Kidney (tissue), 14 donors: ENCODE results near the gene PLCL2. TPM values are rescaled to one million over a fixed set of nuclear protein-coding genes. Genes with fewer than 3 reads are reported as not detected.

Experiments
- DNase-seq, 5 donors: peaks; one replicate each; pipeline ENCODE4 v3.0.0-alpha.2; 2013 to 2020
- FAIRE-seq: peaks from 2 replicates; lab custom pipeline; 2012; peaks lifted over from hg19 to GRCh38; lab: Jason Lieb, UNC
- H3K27ac ChIP-seq, 2 donors: one replicate each; pipeline ENCODE4 v1.7.0; 2013; ENCODE audit warnings: low read depth in 2 of 2, low read length in 2 of 2, inconsistent platforms in 1 of 2
- H3K27me3 ChIP-seq: one replicate; pipeline ENCODE4 v1.7.1; 2013; ENCODE audit warnings: low read length, inconsistent platforms; ENCODE audit not compliant: control insufficient read depth, insufficient read depth
- H3K36me3 ChIP-seq, 3 donors: one replicate each; pipeline versions ENCODE4 v1.7.0 to v1.7.1; 2013; ENCODE audit warnings: low read length in 3 of 3, control low read depth in 1 of 3, inconsistent platforms in 1 of 3; ENCODE audit not compliant: insufficient read depth in 3 of 3, control insufficient read depth in 2 of 3
- H3K4me1 ChIP-seq, 3 donors: one replicate each; pipeline versions ENCODE4 v1.7.0 to v1.7.1; 2013; ENCODE audit warnings: low read length in 3 of 3, inconsistent platforms in 1 of 3, low read depth in 1 of 3; ENCODE audit not compliant: control insufficient read depth in 2 of 3, insufficient read depth in 2 of 3
- H3K4me3 ChIP-seq, 3 donors: one replicate each; pipeline versions ENCODE4 v1.7.0 to v1.8.1; 2013; ENCODE audit warnings: low read length in 3 of 3, control low read depth in 1 of 3, inconsistent platforms in 1 of 3
- H3K9ac ChIP-seq, 3 donors: one replicate each; pipeline versions ENCODE4 v1.7.0 to v1.7.1; 2013; ENCODE audit warnings: low read length in 3 of 3, control low read depth in 1 of 3, inconsistent platforms in 1 of 3
- H3K9me3 ChIP-seq, 3 donors: one replicate each; pipeline versions ENCODE4 v1.7.0 to v1.7.1; 2013; ENCODE audit warnings: low read length in 3 of 3, control low read depth in 1 of 3, inconsistent platforms in 1 of 3; ENCODE audit not compliant: control insufficient read depth in 2 of 3, insufficient read depth in 1 of 3
- CTCF ChIP-seq: IDR thresholded peaks from 3 replicates; pipeline ENCODE4 v1.5.1; 2012; ENCODE audit warnings: mild to moderate bottlenecking, moderate library complexity, borderline replicate concordance; ENCODE audit not compliant: insufficient read depth; ENCODE audit errors: extremely low read depth
- intact Hi-C: fragments of 100-400 bp; cut with DNase I; formaldehyde crosslinking; loops from one replicate; pipeline ENCODE4 v1.11.1; 2022
- polyA plus RNA-seq: library from polyadenylated mRNA; stranded (reverse); fragments of 350-450 nt; fragmentation: Illumina TruSeq; extraction: RNeasy Lipid Tissue Mini Kit (QIAGEN cat#74804); gene quantifications from one replicate; pipeline ENCODE4 v1.2.3, GENCODE V29; 2014; ENCODE audit warnings: low read depth, low replicate concordance; ENCODE audit not compliant: insufficient read depth
- total RNA-seq: library from RNA; stranded (reverse); fragmentation: NEBNext Ultra II Directional; extraction: Animal tissue kit (Norgen Biotek cat#: 25700); gene quantifications from one replicate; pipeline ENCODE4 v1.2.1, GENCODE V29; 2021
- donor health status: control.
- donor health status: control.
- donor health status: control.
- donor health status: control.
- donor health status: control.
- donor health status: DM: yes; HTN: yes; CAD: no.
- donor health status: Normal renal cell carcinoma (clear cell type).

PLCL2 gene
- total and polyA plus RNA-seq, 2 donors from 2014 or later: 10.5 to 19.1 TPM

- H3K9me3 ChIP-seq: no peaks in the 10 kb centered on the region
- FAIRE-seq: no peak
- no peak for DNase-seq
- H3K9ac ChIP-seq: no peak overlapping the region
- H3K4me3 ChIP-seq: no peak overlapping the region
- no peak for TF ChIP-seq CTCF
- intact Hi-C loops: no loop called here
- H3K27me3 ChIP-seq: no peaks in the 10 kb centered on the region
- H3K4me1 ChIP-seq: no peaks in the 10 kb centered on the region
- H3K36me3 ChIP-seq: peaks cover 0 to 3% (median 0%) of the 10 kb centered on the region in 3 donors
- no peak overlapping the region for H3K27ac ChIP-seq
Observed at GRCh38 chr3:17021614-17022013, 136.9 kb downstream of the PLCL2 start.

- Histone ChIP-seq H3K27ac (no peak overlapping the region), H3K4me3 (no peak overlapping the region), H3K27me3 (no peaks in the 10 kb centered on the region), H3K36me3 (peaks cover 0 to 3% (median 0%) of the 10 kb centered on the region in 3 donors), H3K9me3 (no peaks in the 10 kb centered on the region), H3K9ac (no peak overlapping the region), H3K4me1 (no peaks in the 10 kb centered on the region)
- FAIRE-seq: no peak
- no peak for DNase-seq
- intact Hi-C loops: no loop called here
- no peak for TF ChIP-seq CTCF
Observed at GRCh38 chr3:17023006-17023664, 138.4 kb downstream of the PLCL2 start.

GRCh38 chr3:17025594-17026139 is 140.9 kb downstream of the PLCL2 start:
- Histone ChIP-seq H3K27ac (no peak overlapping the region), H3K9ac (no peak overlapping the region), H3K27me3 (no peaks in the 10 kb centered on the region), H3K4me1 (no peaks in the 10 kb centered on the region), H3K36me3 (peaks cover 0 to 3% (median 0%) of the 10 kb centered on the region in 3 donors), H3K9me3 (no peaks in the 10 kb centered on the region), H3K4me3 (no peak overlapping the region)
- FAIRE-seq (no peak), DNase-seq (no peak)
- no peak for TF ChIP-seq CTCF
- intact Hi-C loops: no loop called here

GRCh38 chr3:17027318-17027717 is 142.6 kb downstream of the PLCL2 start:
- Histone ChIP-seq H3K4me1 (peaks cover 0 to 2% (median 0%) of the 10 kb centered on the region in 3 donors), H3K9me3 (no peaks in the 10 kb centered on the region), H3K27me3 (no peaks in the 10 kb centered on the region), H3K36me3 (no peaks in the 10 kb centered on the region), H3K9ac (no peak overlapping the region), H3K27ac (no peak overlapping the region), H3K4me3 (peak overlapping the region in 2 of 3 donors; percentile 2 to 34)
- no peak for FAIRE-seq
- no peak for TF ChIP-seq CTCF
- intact Hi-C loops: no loop called here
- no peak for DNase-seq
